Stimulated activated CD8-positive, alpha-beta memory T cell treated with anti-CD3 and anti-CD28 coated beads, Interleukin-15, amount 100 ng/mL, for 48 hours (primary cell): ENCODE data around the gene RESP18.
"Not testable (repeated sequence)": the region's sequence is repeated elsewhere in the genome, so short reads cannot be mapped to it uniquely, and the experiment has no call there.

Source experiments
- DNase-seq, 2 donors: peaks; one replicate each; pipeline ENCODE4 v3.0.0-alpha.2; 2020; ENCODE audit warnings: low read depth in 2 of 2

The RESP18 gene

GRCh38 chr2:219291910-219292490, 40.5 kb downstream of the RESP18 start:
- DNase-seq = no peak

GRCh38 chr2:219291394-219291793, 41.1 kb downstream of the RESP18 start:
- no peak for DNase-seq

- DNase-seq = no peak
Observed at GRCh38 chr2:219290381-219291171, 42.0 kb downstream of the RESP18 start.

GRCh38 chr2:219289537-219290361, 42.8 kb downstream of the RESP18 start:
- DNase-seq = no peak

- no peak for DNase-seq
Observed at GRCh38 chr2:219289195-219289536, 43.4 kb downstream of the RESP18 start.

- DNase-seq = no peak
Observed at GRCh38 chr2:219287580-219288265, 44.8 kb downstream of the RESP18 start.

- not testable (repeated sequence) for DNase-seq
Observed at GRCh38 chr2:219287116-219287440, 45.5 kb downstream of the RESP18 start.

GRCh38 chr2:219286436-219287115, 46.0 kb downstream of the RESP18 start:
- DNase-seq = no peak

GRCh38 chr2:219285894-219286425, 46.6 kb downstream of the RESP18 start:
- no peak for DNase-seq

GRCh38 chr2:219285373-219285735, 47.2 kb downstream of the RESP18 start:
- DNase-seq = no peak

GRCh38 chr2:219284501-219285372, 47.8 kb downstream of the RESP18 start:
- DNase-seq = no peak

GRCh38 chr2:219282943-219283581, 49.5 kb downstream of the RESP18 start:
- DNase-seq = no peak

GRCh38 chr2:219282375-219282774, 50.2 kb downstream of the RESP18 start:
- DNase-seq = no peak

- no peak for DNase-seq
Observed at GRCh38 chr2:219281588-219281987, 51.0 kb downstream of the RESP18 start.

GRCh38 chr2:219280651-219281050, 51.9 kb downstream of the RESP18 start:
- no peak for DNase-seq

- no peak for DNase-seq
Observed at GRCh38 chr2:219279916-219280516, 52.5 kb downstream of the RESP18 start.

GRCh38 chr2:219279151-219279915, 53.2 kb downstream of the RESP18 start, which contains the start of gene DNAJB2:
DNAJB2 (plus strand) TSS chr2:219279366; CDS start chr2:219279834, 468 bp downstream.
- DNase-seq = peak; percentile 100

- DNase-seq = no peak
Observed at GRCh38 chr2:219278655-219279150, 53.8 kb downstream of the RESP18 start.
